Caco-2 (cell line): ENCODE measurements around the gene C19orf44. TPM values are rescaled to one million over a fixed set of nuclear protein-coding genes. Genes with fewer than 3 reads are reported as not detected.
"Not testable (repeated sequence)": the region's sequence is repeated elsewhere in the genome, so short reads cannot be mapped to it uniquely, and the experiment has no call there.

Experiments used
- BruUV-seq: library from RNA; stranded (reverse); fragments of 400-500 nt; replicated peaks from 2 replicates; lab custom pipeline; 2021; lab: Mats Ljungman, UMichigan
- CTCF ChIA-PET: fragments of 300-600 bp; sonication (Branson Sonifier 250); formaldehyde crosslinking; loops from one replicate; lab custom pipeline; 2022; ENCODE audit warnings: antibody characterized with exemption; lab: Charles Lee
- POLR2A ChIA-PET: fragments of 300-600 bp; sonication (Branson Sonifier 250); formaldehyde crosslinking; loops from one replicate; lab custom pipeline; 2022; ENCODE audit warnings: antibody characterized with exemption; lab: Charles Lee
- DNase-seq, 2 experiments: peaks; one replicate each; pipeline versions ENCODE4 v3.0.0 to v3.0.0-alpha.2; 2020 to 2022
- H3K27me3 ChIP-seq: replicated peaks from 2 replicates; pipeline ENCODE4 v1.6.0; 2011; ENCODE audit warnings: low read length; ENCODE audit not compliant: control insufficient read depth, insufficient read depth
- H3K36me3 ChIP-seq: 2 replicates; pipeline ENCODE4 v1.5.1; 2011; ENCODE audit warnings: low read length; ENCODE audit not compliant: control insufficient read depth, insufficient read depth
- H3K4me1 ChIP-seq: fragments of 250-450 bp; sonication (Bioruptor Pico); 2 replicates; pipeline ENCODE4 v1.5.1; 2020; ENCODE audit warnings: mild to moderate bottlenecking
- H3K4me3 ChIP-seq: 2 replicates; pipeline ENCODE4 v1.5.1; 2011; ENCODE audit warnings: low read depth, mild to moderate bottlenecking, control low read depth, low read length
- H3K9me3 ChIP-seq: fragments of 250-450 bp; sonication (Bioruptor Pico); 2 replicates; pipeline ENCODE4 v1.5.1; 2020; ENCODE audit warnings: mild to moderate bottlenecking, moderate library complexity
- H3K27ac Mint-ChIP-seq: one replicate; pipeline ENCODE4 v1.8.0; 2022; ENCODE audit warnings: mixed read lengths; ENCODE audit not compliant: unreplicated experiment
- H3K27me3 Mint-ChIP-seq: one replicate; pipeline ENCODE4 v1.8.0; 2022; ENCODE audit warnings: mixed read lengths; ENCODE audit not compliant: insufficient read depth, unreplicated experiment
- H3K36me3 Mint-ChIP-seq: one replicate; pipeline ENCODE4 v1.8.0; 2022; ENCODE audit warnings: mild to moderate bottlenecking, mixed read lengths; ENCODE audit not compliant: insufficient read depth, unreplicated experiment
- H3K4me1 Mint-ChIP-seq: one replicate; pipeline ENCODE4 v1.8.0; 2022; ENCODE audit warnings: low read depth, mixed read lengths; ENCODE audit not compliant: unreplicated experiment
- H3K4me3 Mint-ChIP-seq: one replicate; pipeline ENCODE4 v1.8.0; 2022; ENCODE audit warnings: mild to moderate bottlenecking, moderate library complexity, mixed read lengths; ENCODE audit not compliant: unreplicated experiment
- H3K9me3 Mint-ChIP-seq: one replicate; pipeline ENCODE4 v1.8.0; 2022; ENCODE audit warnings: mixed read lengths; ENCODE audit not compliant: unreplicated experiment
- CTCF ChIP-seq, 2 experiments: fragments of 200-600 bp in 1 of 2; IDR thresholded peaks; 1 replicate in 1 of 2; 2 replicates in 1 of 2; pipeline versions ENCODE4 v1.5.1 to v1.8.0; 2011 to 2022; ENCODE audit warnings: antibody characterized with exemption in 1 of 2, control low read depth in 1 of 2, inconsistent platforms in 1 of 2, low read depth in 1 of 2, low read length in 1 of 2, mild to moderate bottlenecking in 1 of 2, moderate library complexity in 1 of 2; ENCODE audit not compliant: insufficient read depth in 1 of 2, severe bottlenecking in 1 of 2, unreplicated experiment in 1 of 2
- intact Hi-C: fragments of 100-400 bp; cut with micrococcal nuclease; formaldehyde crosslinking; loops from one replicate; pipeline ENCODE4 v1.10.0; 2022; ENCODE audit not compliant: unreplicated experiment
- total RNA-seq: library from RNA; stranded (reverse); gene quantifications from 2 replicates; pipeline ENCODE4 v1.2.3, GENCODE V29; 2022

Gene C19orf44
- total RNA-seq, 1 experiment from 2014 or later = 3.4 TPM

- Mint-ChIP-seq H3K4me1 (peaks cover 26% of the 10 kb centered on the region), H3K36me3 (peaks cover 6% of the 10 kb centered on the region), H3K27ac (peak overlapping the region; percentile 35), H3K9me3 (no peaks in the 10 kb centered on the region), H3K27me3 (no peaks in the 10 kb centered on the region), H3K4me3 (peak overlapping the region; percentile 80)
- no peak for DNase-seq
- peak overlapping the region; percentile 90 for H3K4me3 ChIP-seq
- H3K36me3 ChIP-seq = no peaks in the 10 kb centered on the region; the same call in 1 of the 2 replicates
- ChIA-PET CTCF (interaction anchor here (0.6 kb wide), 1 partner anchor 830 kb away, joined by 4 read pairs; no protein-coding TSS in a partner anchor), POLR2A (interaction anchor here (0.5 to 1.0 kb wide), 2 partner anchors 25 to 1168 kb away, joined by 3 to 7 read pairs; partner anchors contain the start of genes C19orf44 and CALR3)
- no peak for TF ChIP-seq CTCF (IDR thresholded peaks at IDR 0.05; ENCODE audit: insufficient read depth in 1 of 2, low read depth in 1 of 2, low read length in 1 of 2, severe bottlenecking in 1 of 2, unreplicated experiment in 1 of 2)
- peaks cover 8% of the 10 kb centered on the region for H3K9me3 ChIP-seq
- intact Hi-C loops = no loop called here
- H3K27me3 ChIP-seq = no peaks in the 10 kb centered on the region
- peaks cover 4% of the 10 kb centered on the region for H3K4me1 ChIP-seq
- no TSS peak for BruUV-seq
These were observed 25.7 kb upstream of the C19orf44 start for GRCh38 chr19:16470541-16470910.

- TF ChIP-seq CTCF (IDR thresholded peaks at IDR 0.05; ENCODE audit: insufficient read depth in 1 of 2, low read depth in 1 of 2, low read length in 1 of 2, severe bottlenecking in 1 of 2, unreplicated experiment in 1 of 2) = no peak
- H3K4me3 Mint-ChIP-seq = peak overlapping the region; percentile 80
- H3K9me3 ChIP-seq = peaks cover 8% of the 10 kb centered on the region
- TSS peak; percentile 55 for BruUV-seq
- ChIA-PET CTCF (interaction anchor here (0.6 kb wide), 1 partner anchor 829 kb away, joined by 4 read pairs; no protein-coding TSS in a partner anchor), POLR2A (interaction anchor here (0.5 to 1.0 kb wide), 2 partner anchors 25 to 1169 kb away, joined by 3 to 7 read pairs; partner anchors contain the start of genes C19orf44 and CALR3)
- peaks cover 4% of the 10 kb centered on the region for H3K36me3 Mint-ChIP-seq
- peak overlapping the region; percentile 35 for H3K27ac Mint-ChIP-seq
- peak overlapping the region; percentile 90 for H3K4me3 ChIP-seq
- H3K27me3 Mint-ChIP-seq = no peaks in the 10 kb centered on the region
- H3K4me1 Mint-ChIP-seq = peaks cover 26% of the 10 kb centered on the region
- no peaks in the 10 kb centered on the region for H3K9me3 Mint-ChIP-seq
- intact Hi-C loops = no loop called here
- no peaks in the 10 kb centered on the region; the same call in 1 of the 2 replicates for H3K36me3 ChIP-seq
- no peaks in the 10 kb centered on the region for H3K27me3 ChIP-seq
- peaks cover 4% of the 10 kb centered on the region for H3K4me1 ChIP-seq
- DNase-seq = peak in 1 of 2 experiments; percentile 31
These were observed 25.0 kb upstream of the C19orf44 start for GRCh38 chr19:16470911-16471811.

GRCh38 chr19:16472559-16472899 is 23.7 kb upstream of the C19orf44 start:
- H3K4me3 ChIP-seq = peak overlapping the region; percentile 49
- CTCF ChIA-PET, H3K36me3 Mint-ChIP-seq: not testable (repeated sequence)

More at GRCh38 chr19:16472559-16472899, 23.7 kb upstream of the C19orf44 start:
- Mint-ChIP-seq H3K4me3 (peak overlapping the region; percentile 80), H3K27ac (peak overlapping the region; percentile 85), H3K4me1 (peaks cover 25% of the 10 kb centered on the region)
- not testable (repeated sequence) for H3K27me3 ChIP-seq, H3K9me3 Mint-ChIP-seq, DNase-seq, H3K4me1 ChIP-seq, H3K36me3 ChIP-seq, H3K27me3 Mint-ChIP-seq, H3K9me3 ChIP-seq
- BruUV-seq = TSS peak; percentile 95
- intact Hi-C loops = loop anchor here (2.0 kb wide), 1 partner anchor 24 kb away; the partner anchor contains the start of genes C19orf44 and CALR3
- POLR2A ChIA-PET = interaction anchor here (0.6 kb wide), 2 partner anchors 142 to 212 kb away, joined by 3 to 4 read pairs; no protein-coding TSS in a partner anchor
